Measurements from ENCODE around the gene CUX1.

CUX1 gene

GRCh38 chr7:101996131-101996691 is 178.8 kb downstream of the CUX1 start:
- Histone ChIP-seq H4K20me1 (ENCODE audit: control insufficient read depth, insufficient read depth, low read depth, low read length) (peaks cover 8% of the 10 kb centered on the region; the same call in 1 of the 2 replicates), H3K79me2 (ENCODE audit: control insufficient read depth, low read length) (peaks cover 94% of the 10 kb centered on the region), H3K27me3 (ENCODE audit: control insufficient read depth, low read length) (no peaks in the 10 kb centered on the region), H3K4me1 (ENCODE audit: control insufficient read depth, low read length) (peaks cover 99% of the 10 kb centered on the region), H3K4me3 (ENCODE audit: low read length) (peak overlapping the region; percentile 70), H3K4me2 (ENCODE audit: low read length) (peak overlapping the region; percentile 66), H3F3A (ENCODE audit: control insufficient read depth, insufficient read depth) (peaks cover 11% of the 10 kb centered on the region), H3K36me3 (ENCODE audit: control insufficient read depth, low read length) (peaks cover 41% of the 10 kb centered on the region), H3K9me2 (replicated peaks; ENCODE audit: control insufficient read depth, low read length) (no peaks in the 10 kb centered on the region), H3K27ac (ENCODE audit: low read depth, low read length) (peak overlapping the region; percentile 91), H3K9me3 (ENCODE audit: control insufficient read depth, insufficient read depth, low read length) (no peaks in the 10 kb centered on the region)
- TF ChIP-seq EZH2phosphoT487 (IDR thresholded peaks at IDR 0.05; ENCODE audit: borderline replicate concordance, low read length) = no peak
- TF ChIP-seq CTCF (IDR thresholded peaks at IDR 0.05; ENCODE audit: low read depth, low read length, poor library complexity, severe bottlenecking) = peak; percentile 68

GRCh38 chr7:101996876-101997275 is 179.4 kb downstream of the CUX1 start:
- Histone ChIP-seq H3K4me3 (ENCODE audit: low read length) (no peak overlapping the region), H3K4me2 (ENCODE audit: low read length) (0 out of 2 replicates have a peak overlapping the region, but pooled peaks have one; percentile 2), H3K9me2 (replicated peaks; ENCODE audit: control insufficient read depth, low read length) (no peaks in the 10 kb centered on the region), H3K27ac (ENCODE audit: low read depth, low read length) (peak overlapping the region; percentile 10; the same call in 1 of the 2 replicates), H4K20me1 (ENCODE audit: control insufficient read depth, insufficient read depth, low read depth, low read length) (peaks cover 8% of the 10 kb centered on the region; the same call in 1 of the 2 replicates), H3K4me1 (ENCODE audit: control insufficient read depth, low read length) (peaks cover 93% of the 10 kb centered on the region), H3K9me3 (ENCODE audit: control insufficient read depth, insufficient read depth, low read length) (no peaks in the 10 kb centered on the region), H3K79me2 (ENCODE audit: control insufficient read depth, low read length) (peaks cover 98% of the 10 kb centered on the region), H3K36me3 (ENCODE audit: control insufficient read depth, low read length) (peaks cover 41% of the 10 kb centered on the region), H3F3A (ENCODE audit: control insufficient read depth, insufficient read depth) (peaks cover 5% of the 10 kb centered on the region), H3K27me3 (ENCODE audit: control insufficient read depth, low read length) (no peaks in the 10 kb centered on the region)
- TF ChIP-seq EZH2phosphoT487 (IDR thresholded peaks at IDR 0.05; ENCODE audit: borderline replicate concordance, low read length) = no peak

GRCh38 chr7:101998029-101998905 is 180.8 kb downstream of the CUX1 start:
- peaks cover 79% of the 10 kb centered on the region for H3K4me1 ChIP-seq (ENCODE audit: control insufficient read depth, low read length)
- peaks cover 8% of the 10 kb centered on the region; the same call in 1 of the 2 replicates for H4K20me1 ChIP-seq (ENCODE audit: control insufficient read depth, insufficient read depth, low read depth, low read length)
- H3K4me3 ChIP-seq (ENCODE audit: low read length) = no peak overlapping the region
- no peaks in the 10 kb centered on the region for H3K9me2 ChIP-seq (replicated peaks; ENCODE audit: control insufficient read depth, low read length)
- no peak for TF ChIP-seq CTCF (IDR thresholded peaks at IDR 0.05; ENCODE audit: low read depth, low read length, poor library complexity, severe bottlenecking)
- H3K79me2 ChIP-seq (ENCODE audit: control insufficient read depth, low read length) = peaks cover 96% of the 10 kb centered on the region
- peak overlapping the region; percentile 6; the same call in 1 of the 2 replicates for H3K4me2 ChIP-seq (ENCODE audit: low read length)
- H3K36me3 ChIP-seq (ENCODE audit: control insufficient read depth, low read length) = peaks cover 41% of the 10 kb centered on the region
- H3K27me3 ChIP-seq (ENCODE audit: control insufficient read depth, low read length) = no peaks in the 10 kb centered on the region
- no peaks in the 10 kb centered on the region for H3K9me3 ChIP-seq (ENCODE audit: control insufficient read depth, insufficient read depth, low read length)
- H3K27ac ChIP-seq (ENCODE audit: low read depth, low read length) = no peak overlapping the region
- H3F3A ChIP-seq (ENCODE audit: control insufficient read depth, insufficient read depth) = 0 out of 2 replicates have a peak, but pooled peaks cover under 1% of the 10 kb centered on the region

- Histone ChIP-seq H3K4me3 (ENCODE audit: low read length) (no peak overlapping the region), H3K27ac (ENCODE audit: low read depth, low read length) (no peak overlapping the region), H3K79me2 (ENCODE audit: control insufficient read depth, low read length) (peaks cover 96% of the 10 kb centered on the region), H3K4me2 (ENCODE audit: low read length) (peak overlapping the region; percentile 6; the same call in 1 of the 2 replicates), H3K27me3 (ENCODE audit: control insufficient read depth, low read length) (no peaks in the 10 kb centered on the region), H3K9me3 (ENCODE audit: control insufficient read depth, insufficient read depth, low read length) (no peaks in the 10 kb centered on the region), H3K9me2 (replicated peaks; ENCODE audit: control insufficient read depth, low read length) (no peaks in the 10 kb centered on the region), H3K36me3 (ENCODE audit: control insufficient read depth, low read length) (peaks cover 42% of the 10 kb centered on the region), H3F3A (ENCODE audit: control insufficient read depth, insufficient read depth) (no peaks in the 10 kb centered on the region; the same call in 1 of the 2 replicates), H3K4me1 (ENCODE audit: control insufficient read depth, low read length) (peaks cover 73% of the 10 kb centered on the region), H4K20me1 (ENCODE audit: control insufficient read depth, insufficient read depth, low read depth, low read length) (peaks cover 8% of the 10 kb centered on the region; the same call in 1 of the 2 replicates)
- no peak for TF ChIP-seq EZH2phosphoT487 (IDR thresholded peaks at IDR 0.05; ENCODE audit: borderline replicate concordance, low read length)
- TF ChIP-seq CTCF (IDR thresholded peaks at IDR 0.05; ENCODE audit: low read depth, low read length, poor library complexity, severe bottlenecking) = no peak
Measured at GRCh38 chr7:101998906-101999240, 181.4 kb downstream of the CUX1 start.
